Adipocyte (in vitro differentiated cells): ENCODE results near the gene DUSP6.

Experiments used
- DNase-seq: peaks from one replicate; pipeline ENCODE4 v3.0.0-alpha.2; 2015; ENCODE audit warnings: low read depth
- H3K27me3 ChIP-seq: replicated peaks from 2 replicates; pipeline ENCODE4 v1.7.0; 2013; ENCODE audit warnings: mild to moderate bottlenecking, low read length, moderate library complexity; ENCODE audit not compliant: control insufficient read depth, insufficient read depth
- H3K36me3 ChIP-seq: 2 replicates; pipeline ENCODE4 v1.7.0; 2013; ENCODE audit warnings: low read length, mild to moderate bottlenecking, moderate library complexity; ENCODE audit not compliant: control insufficient read depth, insufficient read depth, severe bottlenecking
- H3K4me1 ChIP-seq: 2 replicates; pipeline ENCODE4 v1.7.0; 2013; ENCODE audit warnings: mild to moderate bottlenecking, low read length, moderate library complexity; ENCODE audit not compliant: control insufficient read depth, insufficient read depth
- H3K4me3 ChIP-seq: 2 replicates; pipeline ENCODE4 v1.7.0; 2013; ENCODE audit warnings: mild to moderate bottlenecking, low read length, moderate library complexity
- H3K9ac ChIP-seq: 2 replicates; pipeline ENCODE4 v1.7.0; 2013; ENCODE audit warnings: mild to moderate bottlenecking, low read length, moderate library complexity
- H3K9me3 ChIP-seq: 2 replicates; pipeline ENCODE4 v1.7.0; 2013; ENCODE audit warnings: mild to moderate bottlenecking, low read length, moderate library complexity; ENCODE audit not compliant: control insufficient read depth

The DUSP6 gene

DNA sequence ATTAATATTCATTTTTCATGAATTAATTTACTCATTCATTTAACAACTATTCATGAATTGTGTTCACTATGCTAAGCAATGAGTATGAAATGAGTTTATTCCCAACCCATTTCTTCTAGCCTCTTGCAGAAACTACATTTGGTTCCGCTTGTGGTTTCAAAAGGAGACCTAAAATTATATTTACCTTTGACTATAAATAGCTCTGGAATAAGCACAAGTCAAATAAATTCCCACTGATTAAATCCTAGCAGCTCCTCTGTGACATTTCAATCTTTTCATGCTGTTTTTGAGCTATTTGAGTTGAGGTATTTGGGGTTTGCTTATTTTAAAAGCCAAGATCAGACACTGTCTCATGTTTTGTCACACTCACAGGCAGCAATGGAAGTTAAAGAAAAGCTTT lies 46.9 kb downstream of the DUSP6 start:
- no peaks in the 10 kb centered on the region for H3K36me3 ChIP-seq
- DNase-seq: no peak

DNA sequence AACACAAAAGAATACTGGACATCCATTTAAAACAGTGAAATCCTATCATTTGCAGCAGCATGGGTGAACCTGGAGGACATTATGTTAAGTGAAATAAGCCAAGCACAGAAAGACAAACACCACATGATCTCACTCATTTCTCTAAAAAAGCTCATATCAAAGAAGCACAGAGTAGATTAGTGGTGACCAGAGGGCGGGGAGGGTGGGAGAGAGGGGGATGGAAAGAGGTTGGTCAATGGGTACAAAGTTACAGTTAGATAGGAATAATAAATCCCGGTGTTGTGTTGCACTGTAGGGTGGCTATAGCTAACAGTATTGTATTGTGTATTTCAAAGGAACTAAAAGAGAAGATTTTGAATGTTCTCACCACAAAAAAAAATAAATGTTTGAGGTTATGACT lies 52.4 kb downstream of the DUSP6 start:
- Histone ChIP-seq H3K36me3 (no peaks in the 10 kb centered on the region), H3K4me1 (no peaks in the 10 kb centered on the region), H3K9ac (no peak overlapping the region), H3K4me3 (no peak overlapping the region), H3K9me3 (no peaks in the 10 kb centered on the region), H3K27me3 (no peaks in the 10 kb centered on the region)
- no peak for DNase-seq

More for the DNA sequence above, 46.9 kb downstream of the DUSP6 start:
- H3K9me3 ChIP-seq: no peaks in the 10 kb centered on the region
- H3K4me1 ChIP-seq: peaks cover 3% of the 10 kb centered on the region
- no peaks in the 10 kb centered on the region for H3K27me3 ChIP-seq
- H3K9ac ChIP-seq: no peak overlapping the region
- no peak overlapping the region for H3K4me3 ChIP-seq

DNA sequence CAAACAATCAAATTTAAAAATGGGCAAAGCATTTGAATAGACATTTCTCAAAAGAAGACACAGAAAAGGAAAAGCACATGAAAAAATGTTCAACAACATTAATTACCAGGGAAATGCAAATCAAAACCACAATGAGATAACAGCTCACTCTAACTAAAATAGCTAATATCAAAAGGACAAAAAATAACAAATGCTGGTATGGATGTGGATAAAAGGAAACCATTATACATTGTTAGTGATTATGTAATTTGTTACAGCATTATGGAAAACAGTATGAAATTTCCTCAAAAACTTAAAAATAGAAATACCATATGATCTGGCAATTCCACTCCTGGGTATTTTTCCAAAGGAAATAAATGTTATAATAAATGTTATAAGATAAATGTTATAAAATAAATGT lies 52.9 kb downstream of the DUSP6 start:
- no peak overlapping the region for H3K9ac ChIP-seq
- no peak overlapping the region for H3K4me3 ChIP-seq
- H3K4me1 ChIP-seq: no peaks in the 10 kb centered on the region
- no peak for DNase-seq
- no peaks in the 10 kb centered on the region for H3K27me3 ChIP-seq
- H3K36me3 ChIP-seq: no peaks in the 10 kb centered on the region
- no peaks in the 10 kb centered on the region for H3K9me3 ChIP-seq
